Osteoblast (primary cell): ENCODE data around the gene PRCD. TPM values are rescaled to one million over a fixed set of nuclear protein-coding genes. Genes with fewer than 3 reads are reported as not detected.

Source experiments
- DNase-seq: peaks from one replicate; pipeline ENCODE4 v3.0.0; 2011; ENCODE audit warnings: low spot score, mixed read lengths; ENCODE audit not compliant: insufficient read length; ENCODE audit errors: missing footprints
- H2AFZ ChIP-seq: 2 replicates; pipeline ENCODE4 v1.6.0; 2011; ENCODE audit warnings: mild to moderate bottlenecking, low read length
- H3K27ac ChIP-seq: 2 replicates; pipeline ENCODE4 v1.5.1; 2011; ENCODE audit warnings: mild to moderate bottlenecking, low read depth, low read length, moderate library complexity
- H3K27me3 ChIP-seq: 2 replicates; pipeline ENCODE4 v1.6.0; 2012; ENCODE audit warnings: mild to moderate bottlenecking, control low read depth, inconsistent platforms, low read length, moderate library complexity; ENCODE audit not compliant: insufficient read depth
- H3K36me3 ChIP-seq: 2 replicates; pipeline ENCODE4 v1.5.1; 2011; ENCODE audit warnings: mild to moderate bottlenecking, low read length, control low read depth, moderate library complexity; ENCODE audit not compliant: insufficient read depth
- H3K4me1 ChIP-seq: 2 replicates; pipeline ENCODE4 v1.5.1; 2011; ENCODE audit warnings: mild to moderate bottlenecking, low read length, control low read depth, moderate library complexity; ENCODE audit not compliant: insufficient read depth
- H3K4me2 ChIP-seq: 2 replicates; pipeline ENCODE4 v1.6.0; 2011; ENCODE audit warnings: mild to moderate bottlenecking, low read length; ENCODE audit not compliant: insufficient read depth
- H3K4me3 ChIP-seq: fragments of 200-600 bp; sonication (generic); 3 replicates; pipeline ENCODE4 v1.5.1; 2012; ENCODE audit warnings: mild to moderate bottlenecking, low read length, inconsistent platforms; ENCODE audit not compliant: insufficient read depth
- H3K79me2 ChIP-seq: 2 replicates; pipeline ENCODE4 v1.6.0; 2012; ENCODE audit warnings: mild to moderate bottlenecking, low read length, control low read depth, inconsistent platforms; ENCODE audit not compliant: insufficient read depth
- H3K9me3 ChIP-seq: 2 replicates; pipeline ENCODE4 v1.5.1; 2011; ENCODE audit warnings: low read depth, low read length, control low read depth
- H4K20me1 ChIP-seq: 2 replicates; pipeline ENCODE4 v1.6.0; 2012; ENCODE audit warnings: mild to moderate bottlenecking, low read length, control low read depth; ENCODE audit not compliant: insufficient read depth
- CTCF ChIP-seq: IDR thresholded peaks from 2 replicates; pipeline ENCODE4 v1.5.1; 2011; ENCODE audit warnings: mild to moderate bottlenecking, low read depth, low read length, moderate library complexity; ENCODE audit errors: extremely low read depth
- total RNA-seq: library from RNA; depleted of rRNA; stranded (reverse); fragments of >200 nt; gene quantifications from 2 replicates; pipeline ENCODE4 v1.2.3, GENCODE V29; 2012

PRCD gene
- total RNA-seq, 1 donor = 4.0 TPM

GRCh38 chr17:76537578-76538280 lies 2.1 kb upstream of the PRCD start, which contains the start of gene CYGB:
TSS of gene CYGB (minus strand) at chr17:76537709. CDS start at chr17:76537542, 167 bp downstream.
- DNase-seq = no peak
- Histone ChIP-seq H3K4me1 (peaks cover 19% of the 10 kb centered on the region), H4K20me1 (no peaks in the 10 kb centered on the region), H3K9me3 (no peaks in the 10 kb centered on the region), H3K27me3 (peaks cover 18% of the 10 kb centered on the region), H3K4me3 (peak within 1 kb of the TSS; percentile 71), H3K79me2 (peaks cover 3% of the 10 kb centered on the region), H3K36me3 (no peaks in the 10 kb centered on the region), H2AFZ (peak within 1 kb of the TSS; percentile 35), H3K27ac (peak within 1 kb of the TSS; percentile 37), H3K4me2 (peak within 1 kb of the TSS; percentile 78)
- no peak for TF ChIP-seq CTCF

GRCh38 chr17:76538281-76538931 lies 1.4 kb upstream of the PRCD start:
- Histone ChIP-seq H2AFZ (no peak overlapping the region), H3K4me3 (peak overlapping the region; percentile 71)

GRCh38 chr17:76538941-76539570 lies 788 bp upstream of the PRCD start:
- H3K79me2 ChIP-seq = peaks cover 3% of the 10 kb centered on the region
- H3K27ac ChIP-seq = no peak overlapping the region
- DNase-seq = peak; percentile 86
- H3K27me3 ChIP-seq = peaks cover 24% of the 10 kb centered on the region
- peak overlapping the region; percentile 67 for H3K4me2 ChIP-seq
- H2AFZ ChIP-seq = no peak overlapping the region
- no peaks in the 10 kb centered on the region for H3K9me3 ChIP-seq
- no peaks in the 10 kb centered on the region for H3K36me3 ChIP-seq
- TF ChIP-seq CTCF = no peak
- no peak overlapping the region for H3K4me3 ChIP-seq
- H3K4me1 ChIP-seq = peaks cover 19% of the 10 kb centered on the region
- H4K20me1 ChIP-seq = no peaks in the 10 kb centered on the region

More at GRCh38 chr17:76538281-76538931, 1.4 kb upstream of the PRCD start:
- H3K27ac ChIP-seq = no peak overlapping the region
- H4K20me1 ChIP-seq = no peaks in the 10 kb centered on the region
- H3K27me3 ChIP-seq = peaks cover 23% of the 10 kb centered on the region
- peaks cover 3% of the 10 kb centered on the region for H3K79me2 ChIP-seq
- H3K9me3 ChIP-seq = no peaks in the 10 kb centered on the region
- no peak for TF ChIP-seq CTCF
- peak overlapping the region; percentile 67 for H3K4me2 ChIP-seq
- DNase-seq = peak; percentile 93
- H3K4me1 ChIP-seq = peaks cover 19% of the 10 kb centered on the region
- no peaks in the 10 kb centered on the region for H3K36me3 ChIP-seq
